Activated naive CD4-positive, alpha-beta T cell treated with anti-CD3 and anti-CD28 coated beads, Interleukin-2, amount 50 U/mL, for 72 hours (primary cell): ENCODE data around the gene KRTAP1-1. TPM values are rescaled to one million over a fixed set of nuclear protein-coding genes. Genes with fewer than 3 reads are reported as not detected.
"Not testable (repeated sequence)": the region's sequence is repeated elsewhere in the genome, so short reads cannot be mapped to it uniquely, and the experiment has no call there.

Source experiments
- ATAC-seq, 2 donors: fragments of 150-1000 bp; cut with Tn5 transposase; 2 replicates each; pipeline ENCODE4 v1.10.0; 2021; ENCODE audit warnings: mild to moderate bottlenecking in 2 of 2, moderate library complexity in 2 of 2
- DNase-seq, 2 donors: peaks; one replicate each; pipeline ENCODE4 v3.0.0; 2021 to 2022; ENCODE audit warnings: low spot score in 2 of 2
- H3K27ac Mint-ChIP-seq, 2 donors: one replicate each; pipeline ENCODE4 v1.8.0; 2022; ENCODE audit warnings: mild to moderate bottlenecking in 2 of 2, mixed read lengths in 2 of 2
- H3K36me3 Mint-ChIP-seq, 2 donors: one replicate each; pipeline ENCODE4 v1.8.0; 2022; ENCODE audit warnings: mixed read lengths in 2 of 2
- H3K9me3 Mint-ChIP-seq, 2 donors: one replicate each; pipeline ENCODE4 v1.8.0; 2022; ENCODE audit warnings: mixed read lengths in 2 of 2
- total RNA-seq, 2 donors: library from RNA; stranded (reverse); gene quantifications; one replicate each; pipeline ENCODE4 v1.2.3, GENCODE V29; 2022

Gene KRTAP1-1
- total RNA-seq, 2 donors from 2014 or later: not detected

DNA sequence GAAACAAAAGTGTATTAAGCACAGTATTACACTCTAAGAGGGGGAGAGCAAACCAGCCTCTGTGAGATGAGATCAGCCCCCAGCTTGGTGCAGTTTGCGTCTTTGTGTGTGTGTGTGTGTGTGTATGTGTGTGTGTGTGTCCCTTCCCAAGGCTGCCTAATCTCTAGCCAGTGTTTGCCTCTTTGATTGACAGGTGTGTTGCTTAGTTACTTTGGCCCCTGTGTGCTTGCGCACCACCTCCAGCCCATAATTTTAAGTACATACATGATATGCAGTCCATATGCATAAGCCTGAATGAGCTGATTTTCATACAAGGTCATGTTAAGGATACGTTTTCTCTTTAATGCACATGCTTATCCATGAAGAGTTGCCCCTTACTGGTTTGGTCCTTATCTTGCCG lies 39.5 kb downstream of the KRTAP1-1 start:
- ATAC-seq: no peak
- no peaks in the 10 kb centered on the region for H3K9me3 Mint-ChIP-seq
- no peak overlapping the region for H3K27ac Mint-ChIP-seq
- no peak for DNase-seq
- H3K36me3 Mint-ChIP-seq: no peaks in the 10 kb centered on the region

- not testable (repeated sequence) for H3K27ac Mint-ChIP-seq, H3K9me3 Mint-ChIP-seq, ATAC-seq, H3K36me3 Mint-ChIP-seq, DNase-seq
Measured at GRCh38 chr17:40999563-40999962, 41.7 kb downstream of the KRTAP1-1 start, which contains the start of gene KRTAP3-2. KRTAP3-2 (minus strand) TSS chr17:40999906; CDS start chr17:40999853, 53 bp downstream.

DNA sequence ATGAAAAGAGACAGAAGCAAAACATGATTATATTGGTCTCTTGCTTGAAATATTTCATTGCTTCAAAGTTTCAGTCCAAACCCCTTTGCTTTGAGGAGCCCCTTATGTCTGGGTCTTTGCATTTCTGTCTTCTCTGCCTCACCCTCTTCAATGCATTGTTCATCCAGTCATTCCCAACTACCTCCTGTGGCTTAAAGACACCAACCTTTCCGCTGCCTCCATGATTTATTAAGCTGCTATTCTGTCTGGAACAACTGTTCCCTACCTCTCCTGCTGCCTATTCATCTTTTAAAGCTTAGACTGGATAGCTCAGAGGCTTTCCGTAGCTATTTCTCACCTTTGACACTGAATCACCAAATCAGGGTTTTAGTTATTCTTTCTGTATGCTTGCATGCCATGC lies 43.9 kb downstream of the KRTAP1-1 start:
- H3K36me3 Mint-ChIP-seq: peaks cover 0 to 4% of the 10 kb centered on the region in 2 donors
- no peak for DNase-seq
- H3K27ac Mint-ChIP-seq: no peak overlapping the region
- H3K9me3 Mint-ChIP-seq: no peaks in the 10 kb centered on the region
- no peak for ATAC-seq

DNA sequence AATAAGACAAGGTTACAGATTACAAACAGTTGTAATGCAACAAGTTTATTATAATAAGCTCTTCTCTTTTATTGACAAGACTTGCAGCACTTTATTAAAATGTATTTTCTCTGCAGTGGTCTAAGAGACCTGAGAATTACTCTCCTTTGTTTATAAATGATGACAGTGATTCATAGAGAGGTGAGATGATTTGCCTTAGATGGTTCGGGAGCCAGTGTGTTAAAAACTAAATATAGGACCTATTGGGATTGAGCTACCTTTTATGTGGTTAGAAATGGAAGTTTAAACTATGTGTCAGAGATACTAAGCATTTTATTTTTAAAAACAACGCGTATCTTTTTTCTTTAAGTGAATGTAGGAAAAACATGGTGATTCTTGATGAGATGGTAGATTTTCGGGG lies 44.4 kb downstream of the KRTAP1-1 start:
- peak in 1 of 2 donors; percentile 34 for ATAC-seq
- Mint-ChIP-seq H3K9me3 (no peaks in the 10 kb centered on the region), H3K27ac (no peak overlapping the region), H3K36me3 (peaks cover 0 to 5% of the 10 kb centered on the region in 2 donors)
- DNase-seq: no peak

DNA sequence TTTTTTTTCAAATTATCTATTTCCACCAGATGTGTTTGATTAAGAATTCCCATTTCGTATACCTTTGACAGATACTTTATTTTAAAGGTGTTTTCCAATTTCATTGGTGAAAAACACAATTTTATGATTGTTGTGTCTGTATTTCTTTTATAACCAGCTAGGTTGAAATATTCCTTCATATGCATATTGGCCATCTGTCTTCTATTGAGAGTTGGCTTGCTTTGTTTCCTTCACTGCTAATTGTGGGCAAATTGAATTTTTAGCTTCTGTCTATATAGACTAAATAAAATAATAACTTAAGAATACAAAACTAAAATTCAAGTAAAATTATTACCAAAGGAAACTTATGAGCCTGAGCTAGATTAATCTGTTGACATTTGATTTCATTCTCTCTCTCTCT lies 46.1 kb downstream of the KRTAP1-1 start:
- peaks cover 0 to 5% of the 10 kb centered on the region in 2 donors for H3K36me3 Mint-ChIP-seq

GRCh38 chr17:40993839-40994238 lies 47.4 kb downstream of the KRTAP1-1 start, which contains the start of gene KRTAP3-3:
KRTAP3-3 (minus strand) TSS chr17:40994164; CDS start chr17:40994097, 67 bp downstream.
- Mint-ChIP-seq H3K27ac (no peak within 1 kb of the TSS), H3K36me3 (peaks cover 0 to 5% of the 10 kb centered on the region in 2 donors), H3K9me3 (no peaks in the 10 kb centered on the region)
- ATAC-seq (no peak), DNase-seq (no peak)

More for the DNA sequence above, 46.1 kb downstream of the KRTAP1-1 start:
- H3K9me3 Mint-ChIP-seq: no peaks in the 10 kb centered on the region
- no peak for DNase-seq
- no peak overlapping the region for H3K27ac Mint-ChIP-seq
- ATAC-seq: no peak

- Mint-ChIP-seq H3K27ac (no peak overlapping the region), H3K36me3 (peaks cover 0 to 5% of the 10 kb centered on the region in 2 donors), H3K9me3 (no peaks in the 10 kb centered on the region)
- DNase-seq: no peak
- no peak for ATAC-seq
Measured at GRCh38 chr17:40993084-40993483, 48.2 kb downstream of the KRTAP1-1 start.

DNA sequence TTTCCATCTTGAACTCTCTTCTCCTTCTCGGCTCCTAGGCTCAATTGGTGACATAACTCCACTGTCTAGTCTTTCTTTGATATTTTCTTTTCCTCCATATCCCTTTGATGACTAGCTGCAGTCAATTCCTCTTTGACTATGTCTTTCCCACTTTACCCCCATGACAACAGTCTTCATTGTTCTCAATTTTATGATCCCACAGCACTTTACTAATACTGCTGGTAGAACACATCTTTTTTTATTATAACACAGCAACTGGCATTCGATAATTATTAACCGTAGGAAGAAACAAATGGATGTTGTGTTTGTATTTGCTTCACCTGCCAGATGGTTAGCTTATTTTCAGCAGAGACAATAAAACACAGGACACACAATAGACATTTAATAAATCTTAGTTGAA lies 48.6 kb downstream of the KRTAP1-1 start:
- Mint-ChIP-seq H3K27ac (no peak overlapping the region), H3K36me3 (peaks cover 0 to 5% of the 10 kb centered on the region in 2 donors), H3K9me3 (no peaks in the 10 kb centered on the region)
- DNase-seq (no peak), ATAC-seq (no peak)

Other genes with a start within 250 kb of the KRTAP1-1 start
- not detected for gene KRT28, start 241.5 kb downstream of the KRTAP1-1 start, total RNA-seq
- 10 to 100 TPM; 28.2 to 33.2 TPM for gene KRT10, start 218.8 kb downstream of the KRTAP1-1 start, total RNA-seq
- gene KRT12, start 174.2 kb downstream of the KRTAP1-1 start, total RNA-seq: not detected
- not detected for gene KRT20, start 156.2 kb downstream of the KRTAP1-1 start, total RNA-seq
- not detected for gene KRT23, start 103.8 kb downstream of the KRTAP1-1 start, total RNA-seq
- not detected for gene KRT39, start 74.5 kb downstream of the KRTAP1-1 start, total RNA-seq
- not detected for gene KRT40, start 57.1 kb downstream of the KRTAP1-1 start, total RNA-seq
- gene KRTAP3-3, start 47.3 kb downstream of the KRTAP1-1 start, total RNA-seq: not detected
- gene KRTAP3-2, start 41.5 kb downstream of the KRTAP1-1 start, total RNA-seq: not detected
- not detected for gene KRTAP3-1, start 32.3 kb downstream of the KRTAP1-1 start, total RNA-seq
- gene KRTAP1-5, start 14.2 kb downstream of the KRTAP1-1 start, total RNA-seq: not detected
- not detected for gene KRTAP1-4, start 11.3 kb downstream of the KRTAP1-1 start, total RNA-seq
- not detected for gene KRTAP1-3, start 6.6 kb downstream of the KRTAP1-1 start, total RNA-seq
- gene KRTAP2-1, start 5.9 kb upstream of the KRTAP1-1 start, total RNA-seq: not detected
- not detected for gene KRTAP2-2, start 13.8 kb upstream of the KRTAP1-1 start, total RNA-seq
- gene KRTAP2-3, start 18.7 kb upstream of the KRTAP1-1 start, total RNA-seq: not detected
- not detected for gene KRTAP2-4, start 24.4 kb upstream of the KRTAP1-1 start, total RNA-seq
- gene KRTAP4-7, start 42.7 kb upstream of the KRTAP1-1 start, total RNA-seq: not detected
- not detected for gene KRTAP4-8, start 56.7 kb upstream of the KRTAP1-1 start, total RNA-seq
- gene KRTAP4-16, start 60.8 kb upstream of the KRTAP1-1 start, total RNA-seq: not detected
- not detected for gene KRTAP4-9, start 63.9 kb upstream of the KRTAP1-1 start, total RNA-seq
- gene KRTAP4-11, start 76.9 kb upstream of the KRTAP1-1 start, total RNA-seq: not detected
- gene KRTAP4-12, start 82.7 kb upstream of the KRTAP1-1 start, total RNA-seq: not detected
- not detected for gene KRTAP4-6, start 99.1 kb upstream of the KRTAP1-1 start, total RNA-seq
- not detected for gene KRTAP4-5, start 108.4 kb upstream of the KRTAP1-1 start, total RNA-seq
- gene KRTAP4-4, start 119.3 kb upstream of the KRTAP1-1 start, total RNA-seq: not detected
- gene KRTAP4-3, start 126.8 kb upstream of the KRTAP1-1 start, total RNA-seq: not detected
- not detected for gene KRTAP4-2, start 136.8 kb upstream of the KRTAP1-1 start, total RNA-seq
- not detected for gene KRTAP4-1, start 143.5 kb upstream of the KRTAP1-1 start, total RNA-seq
- not detected for gene KRTAP9-1, start 148.4 kb upstream of the KRTAP1-1 start, total RNA-seq
- not detected for gene KRTAP9-2, start 185.2 kb upstream of the KRTAP1-1 start, total RNA-seq
- not detected for gene KRTAP9-3, start 191.0 kb upstream of the KRTAP1-1 start, total RNA-seq
- not detected for gene KRTAP9-8, start 196.5 kb upstream of the KRTAP1-1 start, total RNA-seq
- gene KRTAP9-4, start 208.2 kb upstream of the KRTAP1-1 start, total RNA-seq: not detected
- gene KRTAP9-9, start 213.9 kb upstream of the KRTAP1-1 start, total RNA-seq: not detected
- gene KRTAP9-6, start 223.9 kb upstream of the KRTAP1-1 start, total RNA-seq: not detected
- not detected for gene KRTAP9-7, start 234.2 kb upstream of the KRTAP1-1 start, total RNA-seq